ENCODE data around the gene TBX10.
"Not testable (repeated sequence)": the region's sequence is repeated elsewhere in the genome, so short reads cannot be mapped to it uniquely, and the experiment has no call there.

TBX10 gene

GRCh38 chr11:67662835-67663531 lies 23.4 kb upstream of the TBX10 start:
- Histone ChIP-seq H3K79me1 (ENCODE audit: low read depth, low read length) (no peaks in the 10 kb centered on the region), H3K23ac (ENCODE audit: low read depth, low read length, poor library complexity) (no peak overlapping the region), H4K91ac (ENCODE audit: low read depth, low read length, poor library complexity) (no peak overlapping the region), H3K36me3 (replicated peaks in 1 of 2; ENCODE audit: control insufficient read depth in 2 of 2, insufficient read depth in 2 of 2, low read length in 2 of 2) (no peaks in the 10 kb centered on the region), H2AK5ac (ENCODE audit: low read depth, low read length) (peak overlapping the region; percentile 53), H3K4me2 (ENCODE audit: insufficient read depth, low read length, poor library complexity, severe bottlenecking) (no peak overlapping the region), H3K4me3 (ENCODE audit: low read length in 2 of 2) (no peak overlapping the region), H3K27me3 (ENCODE audit: control insufficient read depth in 3 of 3, insufficient read depth in 3 of 3, low read depth in 1 of 3, low read length in 3 of 3) (peaks cover 0 to 14% (median 0%) of the 10 kb centered on the region in 3 experiments), H2BK15ac (ENCODE audit: low read length) (peak overlapping the region; percentile 45), H3K9ac (ENCODE audit: low read depth, low read length, poor library complexity) (no peak overlapping the region), H2BK120ac (ENCODE audit: low read depth, low read length) (peak overlapping the region; percentile 16), H3K14ac (ENCODE audit: low read length) (peak overlapping the region; percentile 99), H3K27ac (replicated peaks; ENCODE audit: low read length) (no peak overlapping the region), H3K4me1 (ENCODE audit: control insufficient read depth in 2 of 2, insufficient read depth in 1 of 2, low read depth in 1 of 2, low read length in 2 of 2) (no peaks in the 10 kb centered on the region), H4K8ac (ENCODE audit: low read depth, low read length) (peak overlapping the region; percentile 92), H3K18ac (ENCODE audit: low read length) (peak overlapping the region; percentile 87), H3K4ac (ENCODE audit: low read length) (peak overlapping the region; percentile 37), H3K9me3 (replicated peaks in 1 of 2; ENCODE audit: control insufficient read depth in 2 of 2, insufficient read depth in 1 of 2, low read depth in 1 of 2, low read length in 2 of 2) (no peaks in the 10 kb centered on the region), H2BK12ac (ENCODE audit: low read length) (peak overlapping the region; percentile 63), H2BK5ac (ENCODE audit: low read length) (peak overlapping the region; percentile 82), H2AFZ (ENCODE audit: low read length) (no peak overlapping the region)
- no CpG with 5 or more reads among the region's 19 CpGs for WGBS, 2 donors (ENCODE audit: extremely low coverage in 2 of 2, insufficient read length in 2 of 2, insufficient replicate concordance in 1 of 2)
- DNase-seq (ENCODE audit: low spot score) = no peak

- Histone ChIP-seq H2BK120ac (ENCODE audit: low read depth, low read length) (no peak overlapping the region), H3K4me3 (ENCODE audit: low read length in 2 of 2) (no peak overlapping the region), H3K79me1 (ENCODE audit: low read depth, low read length) (no peaks in the 10 kb centered on the region), H3K18ac (ENCODE audit: low read length) (peak overlapping the region; percentile 87), H3K4ac (ENCODE audit: low read length) (no peak overlapping the region), H2AFZ (ENCODE audit: low read length) (no peak overlapping the region), H2BK5ac (ENCODE audit: low read length) (peak overlapping the region; percentile 82), H3K4me2 (ENCODE audit: insufficient read depth, low read length, poor library complexity, severe bottlenecking) (no peak overlapping the region), H3K9ac (ENCODE audit: low read depth, low read length, poor library complexity) (no peak overlapping the region), H4K8ac (ENCODE audit: low read depth, low read length) (peak overlapping the region; percentile 72), H2BK12ac (ENCODE audit: low read length) (peak overlapping the region; percentile 66), H2AK5ac (ENCODE audit: low read depth, low read length) (peak overlapping the region; percentile 53), H3K23ac (ENCODE audit: low read depth, low read length, poor library complexity) (no peak overlapping the region), H3K27me3 (ENCODE audit: control insufficient read depth in 3 of 3, insufficient read depth in 3 of 3, low read depth in 1 of 3, low read length in 3 of 3) (peaks cover 0 to 14% (median 0%) of the 10 kb centered on the region in 3 experiments), H4K91ac (ENCODE audit: low read depth, low read length, poor library complexity) (no peak overlapping the region), H3K14ac (ENCODE audit: low read length) (peak overlapping the region; percentile 31), H3K9me3 (replicated peaks in 1 of 2; ENCODE audit: control insufficient read depth in 2 of 2, insufficient read depth in 1 of 2, low read depth in 1 of 2, low read length in 2 of 2) (peaks cover 0 to 2% of the 10 kb centered on the region in 2 donors), H3K27ac (replicated peaks; ENCODE audit: low read length) (no peak overlapping the region), H3K4me1 (ENCODE audit: control insufficient read depth in 2 of 2, insufficient read depth in 1 of 2, low read depth in 1 of 2, low read length in 2 of 2) (no peaks in the 10 kb centered on the region), H2BK15ac (ENCODE audit: low read length) (peak overlapping the region; percentile 45), H3K36me3 (replicated peaks in 1 of 2; ENCODE audit: control insufficient read depth in 2 of 2, insufficient read depth in 2 of 2, low read length in 2 of 2) (no peaks in the 10 kb centered on the region)
- WGBS, 2 donors (ENCODE audit: extremely low coverage in 2 of 2, insufficient read length in 2 of 2, insufficient replicate concordance in 1 of 2) = no CpG with 5 or more reads among the region's 12 CpGs
- no peak for DNase-seq (ENCODE audit: low spot score)
Measured at GRCh38 chr11:67662142-67662834, 22.7 kb upstream of the TBX10 start.

GRCh38 chr11:67660752-67661151 lies 21.2 kb upstream of the TBX10 start:
- peaks cover 0 to 14% (median 0%) of the 10 kb centered on the region in 3 experiments for H3K27me3 ChIP-seq (ENCODE audit: control insufficient read depth in 3 of 3, insufficient read depth in 3 of 3, low read depth in 1 of 3, low read length in 3 of 3)
- not testable (repeated sequence) for H3K9ac ChIP-seq (ENCODE audit: low read depth, low read length, poor library complexity); H2BK5ac ChIP-seq (ENCODE audit: low read length); H3K36me3 ChIP-seq (replicated peaks in 1 of 2; ENCODE audit: control insufficient read depth in 2 of 2, insufficient read depth in 2 of 2, low read length in 2 of 2); H4K91ac ChIP-seq (ENCODE audit: low read depth, low read length, poor library complexity); DNase-seq (ENCODE audit: low spot score); H3K27ac ChIP-seq (replicated peaks; ENCODE audit: low read length); H2BK120ac ChIP-seq (ENCODE audit: low read depth, low read length); H3K4me2 ChIP-seq (ENCODE audit: insufficient read depth, low read length, poor library complexity, severe bottlenecking); H2AK5ac ChIP-seq (ENCODE audit: low read depth, low read length); H3K14ac ChIP-seq (ENCODE audit: low read length); H2AFZ ChIP-seq (ENCODE audit: low read length); H2BK12ac ChIP-seq (ENCODE audit: low read length); H3K79me1 ChIP-seq (ENCODE audit: low read depth, low read length); H3K23ac ChIP-seq (ENCODE audit: low read depth, low read length, poor library complexity); H3K4me1 ChIP-seq (ENCODE audit: control insufficient read depth in 2 of 2, insufficient read depth in 1 of 2, low read depth in 1 of 2, low read length in 2 of 2); H2BK15ac ChIP-seq (ENCODE audit: low read length); H4K8ac ChIP-seq (ENCODE audit: low read depth, low read length); H3K18ac ChIP-seq (ENCODE audit: low read length); H3K4ac ChIP-seq (ENCODE audit: low read length); H3K4me3 ChIP-seq (ENCODE audit: low read length in 2 of 2); H3K9me3 ChIP-seq (replicated peaks in 1 of 2; ENCODE audit: control insufficient read depth in 2 of 2, insufficient read depth in 1 of 2, low read depth in 1 of 2, low read length in 2 of 2)
- WGBS, 2 donors (ENCODE audit: extremely low coverage in 2 of 2, insufficient read length in 2 of 2, insufficient replicate concordance in 1 of 2) = no CpG with 5 or more reads among the region's 5 CpGs

- H3K36me3 ChIP-seq (replicated peaks in 1 of 2; ENCODE audit: control insufficient read depth in 2 of 2, insufficient read depth in 2 of 2, low read length in 2 of 2); H2AFZ ChIP-seq (ENCODE audit: low read length); H3K4ac ChIP-seq (ENCODE audit: low read length); H3K9me3 ChIP-seq (replicated peaks in 1 of 2; ENCODE audit: control insufficient read depth in 2 of 2, insufficient read depth in 1 of 2, low read depth in 1 of 2, low read length in 2 of 2); H3K4me2 ChIP-seq (ENCODE audit: insufficient read depth, low read length, poor library complexity, severe bottlenecking); DNase-seq (ENCODE audit: low spot score); H3K18ac ChIP-seq (ENCODE audit: low read length); H3K79me1 ChIP-seq (ENCODE audit: low read depth, low read length); H3K27ac ChIP-seq (replicated peaks; ENCODE audit: low read length); H3K4me3 ChIP-seq (ENCODE audit: low read length in 2 of 2); H2BK120ac ChIP-seq (ENCODE audit: low read depth, low read length); H4K8ac ChIP-seq (ENCODE audit: low read depth, low read length); H3K4me1 ChIP-seq (ENCODE audit: control insufficient read depth in 2 of 2, insufficient read depth in 1 of 2, low read depth in 1 of 2, low read length in 2 of 2); H3K9ac ChIP-seq (ENCODE audit: low read depth, low read length, poor library complexity); H3K14ac ChIP-seq (ENCODE audit: low read length); H2BK15ac ChIP-seq (ENCODE audit: low read length); H4K91ac ChIP-seq (ENCODE audit: low read depth, low read length, poor library complexity); H2BK12ac ChIP-seq (ENCODE audit: low read length); H3K23ac ChIP-seq (ENCODE audit: low read depth, low read length, poor library complexity); H2AK5ac ChIP-seq (ENCODE audit: low read depth, low read length); H2BK5ac ChIP-seq (ENCODE audit: low read length): not testable (repeated sequence)
- no CpG with 5 or more reads among the region's 5 CpGs for WGBS, 2 donors (ENCODE audit: extremely low coverage in 2 of 2, insufficient read length in 2 of 2, insufficient replicate concordance in 1 of 2)
- peaks cover 0 to 14% (median 0%) of the 10 kb centered on the region in 3 experiments for H3K27me3 ChIP-seq (ENCODE audit: control insufficient read depth in 3 of 3, insufficient read depth in 3 of 3, low read depth in 1 of 3, low read length in 3 of 3)
Measured at GRCh38 chr11:67659651-67660165, 20.1 kb upstream of the TBX10 start.

Measured in neuronal stem cell (in vitro differentiated cells).